Hematopoietic multipotent progenitor cell treated with erythropoietin and hydrocortisone succinate and interleukin-3 and kit ligand, for 4 days (in vitro differentiated cells): ENCODE data around the gene CDC42.

Source experiments
- DNase-seq: peaks from one replicate; pipeline ENCODE4 v3.0.0-alpha.2; 2015

CDC42 gene

GRCh38 chr1:22111620-22112019, 59.1 kb downstream of the CDC42 start:
- no peak for DNase-seq

GRCh38 chr1:22112554-22112953, 60.0 kb downstream of the CDC42 start:
- no peak for DNase-seq

GRCh38 chr1:22114083-22115012, 61.8 kb downstream of the CDC42 start:
- no peak for DNase-seq

GRCh38 chr1:22115286-22115685, 62.8 kb downstream of the CDC42 start:
- DNase-seq, result no peak

GRCh38 chr1:22117238-22117637, 64.7 kb downstream of the CDC42 start:
- no peak for DNase-seq

GRCh38 chr1:22117851-22118250, 65.3 kb downstream of the CDC42 start:
- peak; percentile 70 for DNase-seq

- DNase-seq, result no peak
These were observed 65.9 kb downstream of the CDC42 start for GRCh38 chr1:22118291-22118992.

GRCh38 chr1:22119626-22120468, 67.3 kb downstream of the CDC42 start:
- DNase-seq, result no peak

GRCh38 chr1:22120469-22120790, 67.9 kb downstream of the CDC42 start:
- no peak for DNase-seq

GRCh38 chr1:22121421-22121911, 69.0 kb downstream of the CDC42 start:
- DNase-seq, result peak; percentile 65

GRCh38 chr1:22122273-22123070, 70.0 kb downstream of the CDC42 start:
- no peak for DNase-seq

GRCh38 chr1:22123071-22123390, 70.5 kb downstream of the CDC42 start:
- DNase-seq, result no peak

- no peak for DNase-seq
These were observed 71.4 kb downstream of the CDC42 start for GRCh38 chr1:22123901-22124404.

- no peak for DNase-seq
These were observed 72.2 kb downstream of the CDC42 start for GRCh38 chr1:22124592-22125229.

GRCh38 chr1:22126531-22126930, 74.0 kb downstream of the CDC42 start:
- DNase-seq, result no peak

GRCh38 chr1:22127248-22127647, 74.7 kb downstream of the CDC42 start:
- DNase-seq, result no peak

- DNase-seq, result no peak
These were observed 75.2 kb downstream of the CDC42 start for GRCh38 chr1:22127731-22128130.

GRCh38 chr1:22128392-22128791, 75.9 kb downstream of the CDC42 start:
- peak; percentile 14 for DNase-seq

GRCh38 chr1:22129501-22130117, 77.1 kb downstream of the CDC42 start:
- DNase-seq, result no peak

- DNase-seq, result no peak
These were observed 78.6 kb downstream of the CDC42 start for GRCh38 chr1:22131062-22131461.

- DNase-seq, result peak; percentile 66
These were observed 79.5 kb downstream of the CDC42 start for GRCh38 chr1:22131875-22132486.
